Measurements from ENCODE around the gene GNE.

The GNE gene

DNA sequence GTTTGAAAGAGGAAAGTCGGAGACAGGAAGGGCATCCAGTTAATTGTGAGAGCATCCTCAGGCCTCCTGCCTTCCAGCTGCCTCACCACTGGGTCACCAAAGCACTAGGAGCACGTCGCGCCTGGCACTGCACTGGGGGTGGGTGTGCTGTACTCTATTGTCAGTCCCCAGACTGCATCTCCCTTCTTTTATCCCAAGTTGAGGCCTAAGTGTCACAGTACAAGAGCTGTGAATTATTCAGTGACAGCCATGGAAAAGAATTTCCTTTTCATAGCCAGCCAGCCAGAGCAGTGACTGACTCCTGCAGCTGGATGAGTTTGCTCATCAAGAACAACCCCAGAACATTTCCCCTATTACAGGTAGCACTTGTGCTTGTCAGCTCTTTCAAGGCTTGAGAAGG, 51.2 kb downstream of the GNE start:
- no peak overlapping the region for H2BK120ac ChIP-seq (ENCODE audit: low read depth, low read length)
- no peak overlapping the region for H2BK5ac ChIP-seq (ENCODE audit: low read length)
- H3K9ac ChIP-seq (ENCODE audit: low read depth, low read length, poor library complexity), result peak overlapping the region; percentile 47
- WGBS, 2 donors (ENCODE audit: extremely low coverage in 2 of 2, insufficient read length in 2 of 2, insufficient replicate concordance in 1 of 2), result no CpG with 5 or more reads among the region's 4 CpGs
- H2BK12ac ChIP-seq (ENCODE audit: low read length), result no peak overlapping the region
- no peak overlapping the region for H4K8ac ChIP-seq (ENCODE audit: low read depth, low read length)
- no peak overlapping the region for H2BK15ac ChIP-seq (ENCODE audit: low read length)
- peaks cover 1 to 13% of the 10 kb centered on the region in 2 donors for H3K4me1 ChIP-seq (ENCODE audit: control insufficient read depth in 2 of 2, insufficient read depth in 1 of 2, low read depth in 1 of 2, low read length in 2 of 2)
- no peaks in the 10 kb centered on the region for H3K9me3 ChIP-seq (replicated peaks in 1 of 2; ENCODE audit: control insufficient read depth in 2 of 2, insufficient read depth in 1 of 2, low read depth in 1 of 2, low read length in 2 of 2)
- H3K14ac ChIP-seq (ENCODE audit: low read length), result no peak overlapping the region
- H3K79me1 ChIP-seq (ENCODE audit: low read depth, low read length), result peaks cover 20% of the 10 kb centered on the region
- H2AFZ ChIP-seq (ENCODE audit: low read length), result no peak overlapping the region
- no peak overlapping the region for H3K4me3 ChIP-seq (ENCODE audit: low read length in 2 of 2)
- peaks cover 60 to 96% of the 10 kb centered on the region in 2 donors for H3K36me3 ChIP-seq (replicated peaks in 1 of 2; ENCODE audit: control insufficient read depth in 2 of 2, insufficient read depth in 2 of 2, low read length in 2 of 2)
- DNase-seq (ENCODE audit: low spot score), result no peak
- peak overlapping the region; percentile 46 for H3K23ac ChIP-seq (ENCODE audit: low read depth, low read length, poor library complexity)
- no peak overlapping the region for H3K4me2 ChIP-seq (ENCODE audit: insufficient read depth, low read length, poor library complexity, severe bottlenecking)
- no peak overlapping the region for H3K4ac ChIP-seq (ENCODE audit: low read length)
- no peak overlapping the region for H4K91ac ChIP-seq (ENCODE audit: low read depth, low read length, poor library complexity)
- no peak overlapping the region for H2AK5ac ChIP-seq (ENCODE audit: low read depth, low read length)
- no peak overlapping the region for H3K18ac ChIP-seq (ENCODE audit: low read length)
- H3K27ac ChIP-seq (replicated peaks; ENCODE audit: low read length), result no peak overlapping the region
- H3K27me3 ChIP-seq (ENCODE audit: control insufficient read depth in 3 of 3, insufficient read depth in 3 of 3, low read depth in 1 of 3, low read length in 3 of 3), result no peaks in the 10 kb centered on the region

DNA sequence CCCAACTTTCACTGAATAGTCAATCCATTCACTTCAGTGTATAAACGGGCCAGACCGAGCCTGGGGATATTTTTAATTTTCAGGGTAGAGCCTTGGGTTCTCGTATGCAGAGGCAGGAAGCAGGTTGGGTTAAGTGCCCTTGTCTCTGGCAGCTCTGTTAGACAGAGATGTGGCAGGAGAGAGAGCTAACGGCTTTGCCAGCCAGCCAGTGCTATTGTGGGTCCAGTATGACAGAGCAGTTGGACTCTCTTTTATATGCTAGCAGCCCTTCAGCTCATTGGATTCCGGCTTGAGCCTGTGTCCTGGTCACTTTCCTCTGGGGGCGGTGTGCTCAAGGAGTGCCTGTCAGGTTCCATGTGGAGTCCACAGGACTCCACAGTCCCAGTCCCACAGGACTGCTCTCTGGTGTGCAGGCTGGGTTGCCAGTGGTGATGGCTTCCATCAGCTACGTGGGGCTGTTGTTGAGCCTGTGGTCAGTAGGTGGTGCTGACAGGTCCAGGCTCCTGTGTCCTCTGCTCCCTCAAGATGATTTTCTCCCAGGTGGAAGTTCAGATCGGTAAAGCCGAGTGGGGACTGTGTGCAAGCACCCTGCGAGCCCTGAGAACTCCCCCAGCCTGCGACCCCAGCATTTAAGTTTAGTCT, 53.2 kb downstream of the GNE start:
- Histone ChIP-seq H4K91ac (ENCODE audit: low read depth, low read length, poor library complexity) (no peak overlapping the region), H3K4me3 (ENCODE audit: low read length in 2 of 2) (no peak overlapping the region), H2BK12ac (ENCODE audit: low read length) (no peak overlapping the region), H3K23ac (ENCODE audit: low read depth, low read length, poor library complexity) (no peak overlapping the region), H3K4me1 (ENCODE audit: control insufficient read depth in 2 of 2, insufficient read depth in 1 of 2, low read depth in 1 of 2, low read length in 2 of 2) (peaks cover 0 to 13% of the 10 kb centered on the region in 2 donors), H3K9ac (ENCODE audit: low read depth, low read length, poor library complexity) (no peak overlapping the region), H3K79me1 (ENCODE audit: low read depth, low read length) (peaks cover 14% of the 10 kb centered on the region), H3K4ac (ENCODE audit: low read length) (no peak overlapping the region), H3K14ac (ENCODE audit: low read length) (no peak overlapping the region), H4K8ac (ENCODE audit: low read depth, low read length) (no peak overlapping the region), H3K27ac (replicated peaks; ENCODE audit: low read length) (no peak overlapping the region), H3K27me3 (ENCODE audit: control insufficient read depth in 3 of 3, insufficient read depth in 3 of 3, low read depth in 1 of 3, low read length in 3 of 3) (no peaks in the 10 kb centered on the region), H3K9me3 (replicated peaks in 1 of 2; ENCODE audit: control insufficient read depth in 2 of 2, insufficient read depth in 1 of 2, low read depth in 1 of 2, low read length in 2 of 2) (no peaks in the 10 kb centered on the region), H3K18ac (ENCODE audit: low read length) (no peak overlapping the region), H2AK5ac (ENCODE audit: low read depth, low read length) (no peak overlapping the region), H2BK120ac (ENCODE audit: low read depth, low read length) (no peak overlapping the region), H2AFZ (ENCODE audit: low read length) (no peak overlapping the region), H3K36me3 (replicated peaks in 1 of 2; ENCODE audit: control insufficient read depth in 2 of 2, insufficient read depth in 2 of 2, low read length in 2 of 2) (peaks cover 50 to 96% of the 10 kb centered on the region in 2 donors), H2BK15ac (ENCODE audit: low read length) (no peak overlapping the region), H2BK5ac (ENCODE audit: low read length) (no peak overlapping the region), H3K4me2 (ENCODE audit: insufficient read depth, low read length, poor library complexity, severe bottlenecking) (no peak overlapping the region)
- no peak for DNase-seq (ENCODE audit: low spot score)
- no CpG with 5 or more reads among the region's 11 CpGs for WGBS, 2 donors (ENCODE audit: extremely low coverage in 2 of 2, insufficient read length in 2 of 2, insufficient replicate concordance in 1 of 2)

DNA sequence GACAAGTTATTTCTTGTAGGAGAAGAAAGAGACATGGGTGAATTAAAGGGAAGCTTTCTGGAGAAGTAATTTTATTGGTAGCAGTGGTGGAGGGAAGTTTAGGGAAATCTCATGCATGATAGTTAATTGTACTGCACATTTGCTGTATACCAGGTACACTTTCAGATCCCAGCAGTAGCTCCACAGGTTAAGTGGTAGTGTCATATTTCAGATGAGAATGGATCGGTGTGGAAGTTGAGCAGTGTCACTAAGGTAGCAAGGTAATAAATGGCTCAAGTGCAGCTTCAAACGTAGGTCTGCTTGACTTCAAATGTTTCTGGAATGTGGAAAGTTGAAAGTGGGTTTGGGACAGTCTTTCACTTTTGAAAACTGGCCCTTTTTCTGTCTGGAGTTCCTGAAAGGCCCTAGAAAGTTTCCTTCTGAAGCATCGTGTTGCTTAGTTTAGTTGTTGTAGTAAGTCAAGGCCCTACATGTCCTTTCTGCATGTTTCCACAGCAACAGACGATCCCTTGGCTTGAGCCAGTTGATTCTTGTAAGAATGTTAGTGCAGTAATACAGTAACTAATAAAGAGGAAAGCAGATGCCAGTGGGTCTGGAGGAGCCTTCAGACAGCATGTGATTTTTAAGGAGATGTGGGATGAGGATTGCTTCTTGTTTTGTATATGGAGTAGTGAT, 63.8 kb downstream of the GNE start:
- no CpG with 5 or more reads among the region's 4 CpGs for WGBS, 2 donors (ENCODE audit: extremely low coverage in 2 of 2, insufficient read length in 2 of 2, insufficient replicate concordance in 1 of 2)
- Histone ChIP-seq H3K4me3 (ENCODE audit: low read length in 2 of 2) (no peak overlapping the region), H3K27ac (replicated peaks; ENCODE audit: low read length) (no peak overlapping the region)

DNA sequence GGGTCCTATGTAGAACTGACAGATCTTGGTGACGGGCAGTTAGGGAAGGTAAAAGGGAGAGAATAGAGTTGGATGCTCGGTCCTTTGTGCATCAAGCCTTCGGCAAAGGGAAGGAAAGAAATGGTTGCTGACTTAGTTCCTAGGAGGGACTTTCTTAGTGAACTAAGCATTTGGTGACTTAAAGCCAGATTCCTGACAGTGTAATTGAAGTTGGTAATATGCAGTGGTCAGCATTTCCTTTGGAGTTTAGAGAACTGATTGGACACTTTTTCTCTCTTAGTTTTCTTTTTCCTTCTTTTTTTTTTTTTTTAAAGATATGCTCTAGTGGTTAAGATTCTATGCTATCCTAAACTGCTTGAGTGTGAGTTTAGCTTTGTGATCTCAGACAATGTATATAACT, 65.2 kb downstream of the GNE start:
- no CpG with 5 or more reads among the region's 3 CpGs for WGBS, 2 donors (ENCODE audit: extremely low coverage in 2 of 2, insufficient read length in 2 of 2, insufficient replicate concordance in 1 of 2)
- Histone ChIP-seq H3K27ac (replicated peaks; ENCODE audit: low read length) (no peak overlapping the region), H3K4me1 (ENCODE audit: control insufficient read depth in 2 of 2, insufficient read depth in 1 of 2, low read depth in 1 of 2, low read length in 2 of 2) (peaks cover 10 to 12% of the 10 kb centered on the region in 2 donors), H2AK5ac (ENCODE audit: low read depth, low read length) (no peak overlapping the region), H3K27me3 (ENCODE audit: control insufficient read depth in 3 of 3, insufficient read depth in 3 of 3, low read depth in 1 of 3, low read length in 3 of 3) (no peaks in the 10 kb centered on the region), H2BK120ac (ENCODE audit: low read depth, low read length) (no peak overlapping the region), H3K4me2 (ENCODE audit: insufficient read depth, low read length, poor library complexity, severe bottlenecking) (no peak overlapping the region), H2BK15ac (ENCODE audit: low read length) (no peak overlapping the region), H2BK5ac (ENCODE audit: low read length) (no peak overlapping the region), H2AFZ (ENCODE audit: low read length) (no peak overlapping the region), H3K18ac (ENCODE audit: low read length) (no peak overlapping the region), H3K4ac (ENCODE audit: low read length) (no peak overlapping the region), H3K23ac (ENCODE audit: low read depth, low read length, poor library complexity) (no peak overlapping the region), H4K8ac (ENCODE audit: low read depth, low read length) (no peak overlapping the region), H3K36me3 (replicated peaks in 1 of 2; ENCODE audit: control insufficient read depth in 2 of 2, insufficient read depth in 2 of 2, low read length in 2 of 2) (peaks cover 2 to 48% of the 10 kb centered on the region in 2 donors), H2BK12ac (ENCODE audit: low read length) (no peak overlapping the region), H3K9ac (ENCODE audit: low read depth, low read length, poor library complexity) (no peak overlapping the region), H3K14ac (ENCODE audit: low read length) (no peak overlapping the region), H4K91ac (ENCODE audit: low read depth, low read length, poor library complexity) (no peak overlapping the region), H3K9me3 (replicated peaks in 1 of 2; ENCODE audit: control insufficient read depth in 2 of 2, insufficient read depth in 1 of 2, low read depth in 1 of 2, low read length in 2 of 2) (no peaks in the 10 kb centered on the region), H3K79me1 (ENCODE audit: low read depth, low read length) (peaks cover 5% of the 10 kb centered on the region), H3K4me3 (ENCODE audit: low read length in 2 of 2) (peak overlapping the region in 1 of 2 donors; percentile 3)
- DNase-seq (ENCODE audit: low spot score), result no peak

More for the DNA sequence above, 63.8 kb downstream of the GNE start:
- peaks cover 5% of the 10 kb centered on the region for H3K79me1 ChIP-seq (ENCODE audit: low read depth, low read length)
- no peak overlapping the region for H4K91ac ChIP-seq (ENCODE audit: low read depth, low read length, poor library complexity)
- H2BK12ac ChIP-seq (ENCODE audit: low read length), result no peak overlapping the region
- H3K36me3 ChIP-seq (replicated peaks in 1 of 2; ENCODE audit: control insufficient read depth in 2 of 2, insufficient read depth in 2 of 2, low read length in 2 of 2), result peaks cover 6 to 57% of the 10 kb centered on the region in 2 donors
- peaks cover 10 to 12% of the 10 kb centered on the region in 2 donors for H3K4me1 ChIP-seq (ENCODE audit: control insufficient read depth in 2 of 2, insufficient read depth in 1 of 2, low read depth in 1 of 2, low read length in 2 of 2)
- H4K8ac ChIP-seq (ENCODE audit: low read depth, low read length), result no peak overlapping the region
- H2AK5ac ChIP-seq (ENCODE audit: low read depth, low read length), result no peak overlapping the region
- no peaks in the 10 kb centered on the region for H3K9me3 ChIP-seq (replicated peaks in 1 of 2; ENCODE audit: control insufficient read depth in 2 of 2, insufficient read depth in 1 of 2, low read depth in 1 of 2, low read length in 2 of 2)
- no peak overlapping the region for H2BK15ac ChIP-seq (ENCODE audit: low read length)
- no peak overlapping the region for H3K18ac ChIP-seq (ENCODE audit: low read length)
- no peak overlapping the region for H3K14ac ChIP-seq (ENCODE audit: low read length)
- H3K23ac ChIP-seq (ENCODE audit: low read depth, low read length, poor library complexity), result no peak overlapping the region
- no peak overlapping the region for H3K9ac ChIP-seq (ENCODE audit: low read depth, low read length, poor library complexity)
- no peak overlapping the region for H3K4me2 ChIP-seq (ENCODE audit: insufficient read depth, low read length, poor library complexity, severe bottlenecking)
- H2BK120ac ChIP-seq (ENCODE audit: low read depth, low read length), result no peak overlapping the region
- no peak overlapping the region for H2BK5ac ChIP-seq (ENCODE audit: low read length)
- H2AFZ ChIP-seq (ENCODE audit: low read length), result no peak overlapping the region
- DNase-seq (ENCODE audit: low spot score), result no peak
- no peaks in the 10 kb centered on the region for H3K27me3 ChIP-seq (ENCODE audit: control insufficient read depth in 3 of 3, insufficient read depth in 3 of 3, low read depth in 1 of 3, low read length in 3 of 3)
- no peak overlapping the region for H3K4ac ChIP-seq (ENCODE audit: low read length)

Data from neuronal stem cell (in vitro differentiated cells).